Activated CD4-positive, alpha-beta T cell treated with anti-CD3 and anti-CD28 coated beads, Interleukin-2, amount 10 ng/mL, durations not matched to agents 7 days and 5 days (primary cell): Measurements from ENCODE around the gene NRG3. TPM values are rescaled to one million over a fixed set of nuclear protein-coding genes. Genes with fewer than 3 reads are reported as not detected.

Experiments used
- CTCF ChIA-PET: fragments of 350-600 bp; sonication (Branson Sonifier 250); formaldehyde crosslinking; loops from one replicate; lab custom pipeline; 2021; ENCODE audit warnings: antibody characterized with exemption; lab: Charles Lee
- POLR2A ChIA-PET: fragments of 350-600 bp; sonication (Branson Sonifier 250); formaldehyde crosslinking; loops from one replicate; lab custom pipeline; 2021; ENCODE audit warnings: antibody characterized with exemption; lab: Charles Lee
- DNase-seq: peaks from one replicate; pipeline ENCODE4 v3.0.0-alpha.2; 2020
- H3K27ac Mint-ChIP-seq: one replicate; pipeline ENCODE4 v1.8.0; 2021; ENCODE audit warnings: mild to moderate bottlenecking, moderate library complexity, mixed read lengths
- H3K27me3 Mint-ChIP-seq: one replicate; pipeline ENCODE4 v1.8.0; 2021; ENCODE audit warnings: mixed read lengths
- H3K36me3 Mint-ChIP-seq: one replicate; pipeline ENCODE4 v1.8.0; 2021; ENCODE audit warnings: low read depth, mixed read lengths
- H3K4me1 Mint-ChIP-seq: one replicate; pipeline ENCODE4 v1.8.0; 2021; ENCODE audit warnings: mixed read lengths
- H3K4me3 Mint-ChIP-seq: one replicate; pipeline ENCODE4 v1.8.0; 2021; ENCODE audit warnings: mild to moderate bottlenecking, moderate library complexity, mixed read lengths
- H3K9me3 Mint-ChIP-seq: one replicate; pipeline ENCODE4 v1.8.0; 2021; ENCODE audit warnings: mixed read lengths
- total RNA-seq, 2 experiments: library from RNA; stranded (reverse); gene quantifications; one replicate each; pipeline ENCODE4 v1.2.3, GENCODE V29; 2021

The NRG3 gene
- total RNA-seq, 2 experiments from 2014 or later = not detected

DNA sequence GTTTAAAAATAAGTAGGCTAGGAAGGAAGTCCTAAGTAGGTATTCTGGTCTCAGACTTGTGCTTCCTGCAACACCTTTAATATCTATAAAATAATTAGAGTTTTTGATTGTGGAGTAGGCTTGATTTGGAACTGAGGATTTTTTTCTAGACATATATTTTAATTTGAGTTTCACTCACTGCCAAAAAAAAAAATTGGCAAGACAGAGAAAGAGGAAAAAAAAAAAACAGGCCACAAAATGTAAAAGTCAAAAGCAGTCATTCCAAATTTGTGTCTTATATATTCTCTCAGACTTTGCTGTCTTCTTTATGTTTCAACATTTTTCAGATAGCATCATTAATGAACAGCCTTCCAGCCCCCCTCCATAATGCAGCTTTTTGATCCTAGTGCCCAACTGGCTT lies 346.1 kb downstream of the NRG3 start:
- Mint-ChIP-seq H3K27ac (no peak overlapping the region), H3K36me3 (no peaks in the 10 kb centered on the region), H3K4me1 (no peaks in the 10 kb centered on the region), H3K9me3 (no peaks in the 10 kb centered on the region), H3K27me3 (no peaks in the 10 kb centered on the region), H3K4me3 (no peak overlapping the region)
- ChIA-PET POLR2A (no interaction called here), CTCF (no interaction called here)
- no peak for DNase-seq

- Mint-ChIP-seq H3K27me3 (no peaks in the 10 kb centered on the region), H3K27ac (no peak overlapping the region), H3K36me3 (no peaks in the 10 kb centered on the region), H3K4me1 (no peaks in the 10 kb centered on the region), H3K9me3 (no peaks in the 10 kb centered on the region), H3K4me3 (no peak overlapping the region)
- POLR2A ChIA-PET = no interaction called here
- no peak for DNase-seq
- CTCF ChIA-PET = no interaction called here
Measured at GRCh38 chr10:82221601-82222149, 346.7 kb downstream of the NRG3 start.

DNA sequence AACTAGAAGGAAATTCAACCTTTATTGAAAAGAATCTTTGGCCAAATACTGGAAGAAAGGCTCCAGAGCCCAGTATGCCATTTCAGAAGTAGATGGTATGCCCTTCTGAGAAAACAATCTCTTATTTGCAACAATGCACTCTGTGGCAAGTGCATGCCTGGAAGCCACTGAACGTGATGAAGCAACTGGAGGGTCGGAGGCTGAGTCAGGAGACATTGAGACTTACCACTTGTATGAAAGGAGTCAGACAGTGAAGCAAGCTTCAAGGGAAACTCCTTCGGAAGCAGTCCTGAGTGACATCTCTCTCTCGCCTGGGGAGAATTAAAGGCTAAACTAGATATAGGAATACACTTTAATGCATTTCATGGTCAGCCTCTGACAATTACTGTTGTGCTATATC lies 353.7 kb downstream of the NRG3 start:
- POLR2A ChIA-PET = no interaction called here
- peaks cover 3% of the 10 kb centered on the region for H3K9me3 Mint-ChIP-seq
- H3K36me3 Mint-ChIP-seq = no peaks in the 10 kb centered on the region
- DNase-seq = no peak
- H3K27me3 Mint-ChIP-seq = no peaks in the 10 kb centered on the region
- no peaks in the 10 kb centered on the region for H3K4me1 Mint-ChIP-seq
- H3K4me3 Mint-ChIP-seq = no peak overlapping the region
- no peak overlapping the region for H3K27ac Mint-ChIP-seq
- CTCF ChIA-PET = no interaction called here

- no peak for DNase-seq
- CTCF ChIA-PET = no interaction called here
- H3K36me3 Mint-ChIP-seq = no peaks in the 10 kb centered on the region
- no peaks in the 10 kb centered on the region for H3K27me3 Mint-ChIP-seq
- peaks cover 3% of the 10 kb centered on the region for H3K9me3 Mint-ChIP-seq
- H3K4me3 Mint-ChIP-seq = no peak overlapping the region
- POLR2A ChIA-PET = no interaction called here
- H3K4me1 Mint-ChIP-seq = no peaks in the 10 kb centered on the region
- no peak overlapping the region for H3K27ac Mint-ChIP-seq
Measured at GRCh38 chr10:82234173-82234572, 359.2 kb downstream of the NRG3 start.

- Mint-ChIP-seq H3K36me3 (no peaks in the 10 kb centered on the region), H3K27ac (no peak overlapping the region), H3K4me3 (no peak overlapping the region), H3K9me3 (no peaks in the 10 kb centered on the region), H3K4me1 (no peaks in the 10 kb centered on the region), H3K27me3 (no peaks in the 10 kb centered on the region)
- CTCF ChIA-PET = no interaction called here
- no peak for DNase-seq
- POLR2A ChIA-PET = no interaction called here
Measured at GRCh38 chr10:82236084-82236731, 361.2 kb downstream of the NRG3 start.

GRCh38 chr10:82238291-82238690 lies 363.3 kb downstream of the NRG3 start:
- no peaks in the 10 kb centered on the region for H3K27me3 Mint-ChIP-seq
- no peak for DNase-seq
- H3K4me1 Mint-ChIP-seq = no peaks in the 10 kb centered on the region
- no peak overlapping the region for H3K27ac Mint-ChIP-seq
- H3K4me3 Mint-ChIP-seq = no peak overlapping the region
- ChIA-PET CTCF (no interaction called here), POLR2A (no interaction called here)
- H3K9me3 Mint-ChIP-seq = no peaks in the 10 kb centered on the region
- no peaks in the 10 kb centered on the region for H3K36me3 Mint-ChIP-seq

- H3K27ac Mint-ChIP-seq = no peak overlapping the region
- DNase-seq = no peak
- H3K4me1 Mint-ChIP-seq = no peaks in the 10 kb centered on the region
- POLR2A ChIA-PET = no interaction called here
- CTCF ChIA-PET = no interaction called here
- no peaks in the 10 kb centered on the region for H3K36me3 Mint-ChIP-seq
- no peaks in the 10 kb centered on the region for H3K27me3 Mint-ChIP-seq
- no peak overlapping the region for H3K4me3 Mint-ChIP-seq
- no peaks in the 10 kb centered on the region for H3K9me3 Mint-ChIP-seq
Measured at GRCh38 chr10:82240408-82240807, 365.4 kb downstream of the NRG3 start.

DNA sequence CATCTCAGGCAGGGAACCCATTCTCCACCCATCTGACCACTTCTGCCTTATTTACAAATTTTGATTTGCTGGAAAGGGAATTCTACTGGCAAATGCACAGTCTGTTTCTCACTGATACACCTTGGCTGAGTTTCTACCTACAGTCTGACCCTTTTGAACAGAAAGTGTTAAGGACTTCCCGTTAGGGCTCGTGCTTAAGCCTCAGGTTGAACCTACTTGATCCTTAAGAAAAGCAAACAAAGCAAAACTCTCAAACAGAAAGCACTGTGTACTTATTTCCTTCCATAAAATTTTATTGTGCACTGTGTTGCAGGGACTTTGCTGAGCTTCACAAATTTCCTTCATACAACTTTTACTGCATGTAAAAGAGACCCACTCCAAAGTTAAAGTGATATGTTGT lies 367.8 kb downstream of the NRG3 start:
- Mint-ChIP-seq H3K4me1 (no peaks in the 10 kb centered on the region), H3K36me3 (no peaks in the 10 kb centered on the region), H3K27ac (no peak overlapping the region), H3K4me3 (no peak overlapping the region), H3K27me3 (no peaks in the 10 kb centered on the region), H3K9me3 (no peaks in the 10 kb centered on the region)
- POLR2A ChIA-PET = no interaction called here
- CTCF ChIA-PET = no interaction called here
- no peak for DNase-seq

- no peaks in the 10 kb centered on the region for H3K27me3 Mint-ChIP-seq
- no peak overlapping the region for H3K27ac Mint-ChIP-seq
- H3K36me3 Mint-ChIP-seq = no peaks in the 10 kb centered on the region
Measured at GRCh38 chr10:82245157-82245556, 370.2 kb downstream of the NRG3 start.

GRCh38 chr10:82245906-82246560 lies 371.0 kb downstream of the NRG3 start:
- no peak overlapping the region for H3K4me3 Mint-ChIP-seq
- no peaks in the 10 kb centered on the region for H3K9me3 Mint-ChIP-seq
- no peaks in the 10 kb centered on the region for H3K4me1 Mint-ChIP-seq
- H3K27ac Mint-ChIP-seq = no peak overlapping the region
- no peaks in the 10 kb centered on the region for H3K36me3 Mint-ChIP-seq
- CTCF ChIA-PET = no interaction called here
- no peak for DNase-seq
- POLR2A ChIA-PET = no interaction called here
- no peaks in the 10 kb centered on the region for H3K27me3 Mint-ChIP-seq

More at GRCh38 chr10:82245157-82245556, 370.2 kb downstream of the NRG3 start:
- no peak for DNase-seq
- Mint-ChIP-seq H3K4me1 (no peaks in the 10 kb centered on the region), H3K4me3 (no peak overlapping the region), H3K9me3 (no peaks in the 10 kb centered on the region)
- CTCF ChIA-PET = no interaction called here
- POLR2A ChIA-PET = no interaction called here

DNA sequence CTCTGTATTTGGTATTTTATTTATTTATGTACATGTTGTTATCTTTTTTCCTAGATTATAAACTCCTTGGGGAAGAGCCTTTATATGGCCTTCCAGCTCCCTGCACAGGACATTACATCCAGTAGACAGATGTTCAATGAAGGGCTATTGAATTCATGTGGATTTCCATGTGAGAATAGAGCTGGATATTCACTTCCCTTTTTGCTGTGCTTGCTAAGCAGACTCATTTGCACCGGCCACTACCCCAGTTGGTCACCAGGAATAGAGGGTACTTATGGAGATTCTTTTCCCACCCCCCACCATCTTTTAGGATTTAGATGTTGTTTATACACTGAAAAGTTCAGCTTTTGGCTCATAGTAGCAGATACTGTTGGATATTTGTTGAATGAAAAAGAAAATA lies 374.1 kb downstream of the NRG3 start:
- POLR2A ChIA-PET = no interaction called here
- CTCF ChIA-PET = no interaction called here
- no peak overlapping the region for H3K27ac Mint-ChIP-seq
- H3K27me3 Mint-ChIP-seq = no peaks in the 10 kb centered on the region
- DNase-seq = no peak
- H3K9me3 Mint-ChIP-seq = no peaks in the 10 kb centered on the region
- H3K4me3 Mint-ChIP-seq = no peak overlapping the region
- no peaks in the 10 kb centered on the region for H3K4me1 Mint-ChIP-seq
- H3K36me3 Mint-ChIP-seq = no peaks in the 10 kb centered on the region

DNA sequence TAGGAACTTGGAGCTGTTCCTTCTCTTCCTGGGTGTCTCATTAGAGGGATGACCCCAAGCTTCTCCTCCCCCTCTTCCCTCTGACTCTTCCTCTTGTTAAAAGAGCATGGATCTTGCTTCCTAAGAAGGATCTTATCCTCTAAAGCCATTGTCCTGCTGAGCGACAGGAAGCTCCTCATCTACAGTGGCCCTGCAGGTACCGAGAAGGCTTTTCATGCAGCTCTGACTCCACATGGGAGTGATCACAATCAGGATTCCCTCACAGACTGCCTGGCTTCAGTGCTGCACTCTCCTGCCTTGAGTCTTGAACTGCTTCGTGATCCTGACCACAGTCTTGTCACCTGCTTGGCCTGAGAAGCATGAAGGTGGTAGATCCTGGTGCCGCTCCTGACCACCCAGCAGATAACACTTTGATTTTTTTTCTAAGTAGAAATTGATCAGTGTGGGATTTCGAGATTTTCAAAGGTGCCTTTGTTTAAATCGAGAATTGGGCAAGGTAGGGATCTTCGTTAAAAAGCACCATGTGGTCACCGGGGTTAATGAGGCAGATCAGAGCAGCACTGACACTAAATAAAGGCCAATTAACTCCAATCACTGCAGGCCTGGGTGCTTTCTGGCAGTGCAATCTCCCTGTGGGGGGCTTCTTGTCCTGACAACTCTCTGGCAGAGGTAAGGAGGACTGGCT lies 376.4 kb downstream of the NRG3 start:
- no peaks in the 10 kb centered on the region for H3K36me3 Mint-ChIP-seq
- no peaks in the 10 kb centered on the region for H3K4me1 Mint-ChIP-seq
- H3K9me3 Mint-ChIP-seq = no peaks in the 10 kb centered on the region
- no peak overlapping the region for H3K27ac Mint-ChIP-seq
- POLR2A ChIA-PET = no interaction called here
- no peak for DNase-seq
- no peaks in the 10 kb centered on the region for H3K27me3 Mint-ChIP-seq
- CTCF ChIA-PET = no interaction called here
- no peak overlapping the region for H3K4me3 Mint-ChIP-seq

GRCh38 chr10:82252081-82252480 lies 377.1 kb downstream of the NRG3 start:
- Mint-ChIP-seq H3K9me3 (no peaks in the 10 kb centered on the region), H3K27me3 (no peaks in the 10 kb centered on the region), H3K4me3 (no peak overlapping the region), H3K4me1 (no peaks in the 10 kb centered on the region), H3K36me3 (no peaks in the 10 kb centered on the region), H3K27ac (no peak overlapping the region)
- ChIA-PET POLR2A (no interaction called here), CTCF (no interaction called here)
- DNase-seq = no peak
